Transverse colon (tissue), 4 donors: ENCODE measurements around the gene CHIC2.

Experiments
- CTCF ChIP-seq, 5 experiments: fragments of 200-600 bp in 3 of 5; fragments of 450-650 bp in 2 of 5; sonication (generic) in 3 of 5; IDR thresholded peaks; 1 replicate in 2 of 5; 2 replicates in 3 of 5; pipeline ENCODE4 v1.5.1; 2016 to 2017; ENCODE audit warnings: antibody characterized with exemption in 5 of 5, inconsistent platforms in 3 of 5, mild to moderate bottlenecking in 2 of 5, moderate library complexity in 1 of 5
- EP300 ChIP-seq: sonication (generic); formaldehyde crosslinking; IDR thresholded peaks from one replicate; pipeline ENCODE4 v1.6.1; 2017; ENCODE audit warnings: antibody characterized with exemption, low read depth
- POLR2AphosphoS5 ChIP-seq, 3 donors: sonication (generic); formaldehyde crosslinking; IDR thresholded peaks; one replicate each; pipeline ENCODE4 v1.6.1; 2016; ENCODE audit warnings: antibody characterized with exemption in 3 of 3

DNA sequence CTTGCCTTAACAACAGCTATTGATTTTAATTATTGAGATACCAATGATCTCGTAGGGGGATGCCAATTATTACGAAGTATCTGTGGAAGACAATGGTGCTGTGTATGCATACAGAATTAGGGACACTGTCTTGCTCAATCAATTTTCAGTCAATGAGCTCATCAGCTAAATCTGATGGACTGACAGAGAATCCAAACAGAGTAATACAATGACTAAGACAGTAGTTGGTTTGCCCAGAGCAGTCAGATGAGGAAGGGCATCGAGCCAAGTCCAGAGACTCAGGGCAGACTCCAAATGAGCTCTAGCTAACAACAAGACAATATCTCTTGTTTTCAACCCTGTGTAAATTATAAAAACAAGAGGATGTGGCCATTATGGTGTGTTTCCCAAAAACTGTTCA lies 20.9 kb upstream of the CHIC2 start:
- no peak for TF ChIP-seq CTCF (IDR thresholded peaks at IDR 0.05)
- TF ChIP-seq POLR2AphosphoS5 (IDR thresholded peaks at IDR 0.05): no peak
- TF ChIP-seq EP300: no peak
